Astrocyte (in vitro differentiated cells and primary cell): ENCODE results near the gene SERPINI2. TPM values are rescaled to one million over a fixed set of nuclear protein-coding genes. Genes with fewer than 3 reads are reported as not detected.

Source experiments
- DNase-seq: peaks from one replicate; pipeline ENCODE4 v3.0.0-alpha.2; 2010; ENCODE audit warnings: low read depth
- FAIRE-seq: peaks from 2 replicates; lab custom pipeline; 2011; peaks lifted over from hg19 to GRCh38; lab: Jason Lieb, UNC
- H2AFZ ChIP-seq: 2 replicates; pipeline ENCODE4 v1.6.0; 2012; ENCODE audit warnings: low read depth, low read length, inconsistent platforms
- H3K27ac ChIP-seq: 2 replicates; pipeline ENCODE4 v1.5.1; 2011; ENCODE audit warnings: low read depth, low read length, inconsistent platforms
- H3K27me3 ChIP-seq: 2 replicates; pipeline ENCODE4 v1.6.0; 2011; ENCODE audit warnings: low read length, inconsistent platforms; ENCODE audit not compliant: insufficient read depth
- H3K36me3 ChIP-seq: 2 replicates; pipeline ENCODE4 v1.5.1; 2011; ENCODE audit warnings: low read length, inconsistent platforms; ENCODE audit not compliant: insufficient read depth
- H3K4me1 ChIP-seq: 2 replicates; pipeline ENCODE4 v1.5.1; 2011; ENCODE audit warnings: low read length, inconsistent platforms; ENCODE audit not compliant: insufficient read depth
- H3K4me2 ChIP-seq: 2 replicates; pipeline ENCODE4 v1.6.0; 2012; ENCODE audit warnings: low read length, inconsistent platforms
- H3K4me3 ChIP-seq: 2 replicates; pipeline ENCODE4 v1.5.1; 2011; ENCODE audit warnings: low read depth, mild to moderate bottlenecking, low read length, inconsistent platforms; ENCODE audit not compliant: insufficient read depth
- H3K79me2 ChIP-seq: 2 replicates; pipeline ENCODE4 v1.6.0; 2012; ENCODE audit warnings: mild to moderate bottlenecking, low read length, inconsistent platforms; ENCODE audit not compliant: insufficient read depth
- H3K9ac ChIP-seq: 2 replicates; pipeline ENCODE4 v1.6.0; 2012; ENCODE audit warnings: mild to moderate bottlenecking, low read length, inconsistent platforms
- H3K9me3 ChIP-seq: 2 replicates; pipeline ENCODE4 v1.5.1; 2012; ENCODE audit warnings: low read depth, mild to moderate bottlenecking, low read length, inconsistent platforms; ENCODE audit not compliant: insufficient read depth
- H4K20me1 ChIP-seq: 2 replicates; pipeline ENCODE4 v1.6.0; 2012; ENCODE audit warnings: low read length, inconsistent platforms; ENCODE audit not compliant: insufficient read depth
- H3K27ac Mint-ChIP-seq: one replicate; pipeline ENCODE4 v1.8.0; 2021; ENCODE audit warnings: mild to moderate bottlenecking, mixed read lengths; ENCODE audit not compliant: unreplicated experiment
- H3K27me3 Mint-ChIP-seq: one replicate; pipeline ENCODE4 v1.8.0; 2021; ENCODE audit warnings: low read depth, mixed read lengths; ENCODE audit not compliant: unreplicated experiment
- H3K36me3 Mint-ChIP-seq: one replicate; pipeline ENCODE4 v1.8.0; 2021; ENCODE audit warnings: low read depth, mixed read lengths; ENCODE audit not compliant: unreplicated experiment
- H3K4me1 Mint-ChIP-seq: one replicate; pipeline ENCODE4 v1.8.0; 2021; ENCODE audit warnings: low read depth, mixed read lengths; ENCODE audit not compliant: unreplicated experiment
- H3K4me3 Mint-ChIP-seq: one replicate; pipeline ENCODE4 v1.8.0; 2021; ENCODE audit warnings: mild to moderate bottlenecking, moderate library complexity, mixed read lengths; ENCODE audit not compliant: unreplicated experiment
- H3K9me3 Mint-ChIP-seq: one replicate; pipeline ENCODE4 v1.8.0; 2021; ENCODE audit warnings: mild to moderate bottlenecking, mixed read lengths; ENCODE audit not compliant: unreplicated experiment
- EZH2 ChIP-seq: IDR thresholded peaks from 2 replicates; pipeline ENCODE4 v1.6.1; 2012; ENCODE audit warnings: mild to moderate bottlenecking, low read length, inconsistent platforms; ENCODE audit not compliant: insufficient read depth
- total RNA-seq: library from RNA; stranded (reverse); gene quantifications from 2 replicates; pipeline ENCODE4 v1.2.1, GENCODE V29; 2021
- TF ChIP-seq, protein P1 (sequence below): IDR thresholded peaks from 2 replicates; pipeline ENCODE4 v1.5.1; 2011; ENCODE audit warnings: low read depth, mild to moderate bottlenecking, inconsistent platforms, low read length, moderate library complexity; ENCODE audit not compliant: insufficient read depth

Gene SERPINI2
- total RNA-seq, 1 donor from 2014 or later = 0.32 TPM

DNA sequence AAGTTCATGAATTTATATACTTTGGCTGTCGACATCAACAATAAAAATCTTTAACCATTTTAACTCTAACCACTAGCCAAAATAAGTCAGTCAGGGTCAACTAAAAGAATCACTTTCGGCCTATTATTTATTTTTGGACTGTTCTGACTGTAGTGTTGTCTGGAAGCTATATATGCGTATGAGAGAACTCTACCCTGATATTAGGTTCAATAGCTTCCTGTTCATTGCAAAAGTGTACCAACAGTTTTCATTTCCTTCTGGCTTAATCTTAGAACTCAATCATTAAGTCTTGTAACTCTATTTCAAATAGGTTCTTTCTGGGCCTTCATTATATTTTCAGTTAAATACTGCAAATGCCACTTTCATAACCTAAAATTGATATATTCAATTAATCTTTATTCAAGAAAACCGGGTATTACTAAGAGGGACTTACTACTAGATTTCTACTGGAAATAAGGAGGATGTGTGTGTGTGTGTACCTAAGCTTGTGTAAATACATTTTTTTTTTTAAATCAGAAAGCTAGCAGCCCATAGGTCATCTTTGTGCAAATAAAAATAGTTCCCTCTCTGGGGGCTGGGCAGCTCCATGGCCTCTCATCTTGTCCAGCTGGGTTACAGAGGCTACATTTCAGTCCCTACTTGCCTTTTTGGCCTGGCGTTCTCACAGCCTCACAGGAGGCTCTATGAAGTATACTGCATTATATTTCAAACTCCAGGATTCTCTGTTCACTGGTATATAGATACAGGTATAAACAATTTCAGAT, 5.8 kb downstream of the SERPINI2 start:
- H3K9ac ChIP-seq = no peak overlapping the region
- H3K27me3 ChIP-seq = no peaks in the 10 kb centered on the region
- no peak overlapping the region for H2AFZ ChIP-seq
- Mint-ChIP-seq H3K4me1 (no peaks in the 10 kb centered on the region), H3K27me3 (no peaks in the 10 kb centered on the region), H3K27ac (no peak overlapping the region), H3K36me3 (no peaks in the 10 kb centered on the region), H3K4me3 (no peak overlapping the region), H3K9me3 (no peaks in the 10 kb centered on the region)
- no peaks in the 10 kb centered on the region for H4K20me1 ChIP-seq
- H3K36me3 ChIP-seq = no peaks in the 10 kb centered on the region
- H3K4me2 ChIP-seq = no peak overlapping the region
- H3K4me1 ChIP-seq = no peaks in the 10 kb centered on the region
- H3K9me3 ChIP-seq = no peaks in the 10 kb centered on the region
- DNase-seq (no peak), FAIRE-seq (no peak)
- H3K4me3 ChIP-seq = no peak overlapping the region
- TF ChIP-seq, protein P1, sequence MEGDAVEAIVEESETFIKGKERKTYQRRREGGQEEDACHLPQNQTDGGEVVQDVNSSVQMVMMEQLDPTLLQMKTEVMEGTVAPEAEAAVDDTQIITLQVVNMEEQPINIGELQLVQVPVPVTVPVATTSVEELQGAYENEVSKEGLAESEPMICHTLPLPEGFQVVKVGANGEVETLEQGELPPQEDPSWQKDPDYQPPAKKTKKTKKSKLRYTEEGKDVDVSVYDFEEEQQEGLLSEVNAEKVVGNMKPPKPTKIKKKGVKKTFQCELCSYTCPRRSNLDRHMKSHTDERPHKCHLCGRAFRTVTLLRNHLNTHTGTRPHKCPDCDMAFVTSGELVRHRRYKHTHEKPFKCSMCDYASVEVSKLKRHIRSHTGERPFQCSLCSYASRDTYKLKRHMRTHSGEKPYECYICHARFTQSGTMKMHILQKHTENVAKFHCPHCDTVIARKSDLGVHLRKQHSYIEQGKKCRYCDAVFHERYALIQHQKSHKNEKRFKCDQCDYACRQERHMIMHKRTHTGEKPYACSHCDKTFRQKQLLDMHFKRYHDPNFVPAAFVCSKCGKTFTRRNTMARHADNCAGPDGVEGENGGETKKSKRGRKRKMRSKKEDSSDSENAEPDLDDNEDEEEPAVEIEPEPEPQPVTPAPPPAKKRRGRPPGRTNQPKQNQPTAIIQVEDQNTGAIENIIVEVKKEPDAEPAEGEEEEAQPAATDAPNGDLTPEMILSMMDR = no peak
- TF ChIP-seq EZH2 = no peak
- H3K79me2 ChIP-seq = no peaks in the 10 kb centered on the region
- no peak overlapping the region for H3K27ac ChIP-seq

DNA sequence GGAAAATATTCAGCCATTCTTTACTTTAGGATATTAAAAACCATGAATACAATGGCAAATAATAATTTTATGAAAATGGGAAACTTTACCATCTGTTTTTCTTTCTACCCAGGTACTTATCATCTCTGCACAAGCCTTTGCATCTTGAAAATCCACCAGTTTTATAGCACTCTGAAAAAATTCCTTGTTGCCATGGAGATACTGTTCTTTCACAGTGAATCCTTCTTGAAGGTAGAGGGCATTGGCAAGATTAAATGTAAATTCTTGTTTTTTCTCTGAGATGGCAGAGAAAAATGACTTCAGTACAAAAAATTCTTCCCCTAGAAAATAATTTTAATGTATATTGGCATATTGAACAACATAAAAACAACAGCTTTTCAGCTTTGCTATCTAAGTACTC, 6.9 kb downstream of the SERPINI2 start:
- Mint-ChIP-seq H3K4me3 (no peak overlapping the region), H3K27ac (no peak overlapping the region), H3K36me3 (no peaks in the 10 kb centered on the region), H3K27me3 (no peaks in the 10 kb centered on the region), H3K9me3 (no peaks in the 10 kb centered on the region), H3K4me1 (no peaks in the 10 kb centered on the region)
- no peak for DNase-seq
- no peak overlapping the region for H3K4me3 ChIP-seq
- H3K27ac ChIP-seq = no peak overlapping the region
- no peak overlapping the region for H3K4me2 ChIP-seq
- no peaks in the 10 kb centered on the region for H3K4me1 ChIP-seq
- no peak overlapping the region for H3K9ac ChIP-seq
- no peak for TF ChIP-seq EZH2
- TF ChIP-seq, protein P1 = no peak
- no peak for FAIRE-seq
- no peaks in the 10 kb centered on the region for H4K20me1 ChIP-seq
- H3K9me3 ChIP-seq = no peaks in the 10 kb centered on the region
- no peak overlapping the region for H2AFZ ChIP-seq
- no peaks in the 10 kb centered on the region for H3K27me3 ChIP-seq
- no peaks in the 10 kb centered on the region for H3K36me3 ChIP-seq
- no peaks in the 10 kb centered on the region for H3K79me2 ChIP-seq

DNA sequence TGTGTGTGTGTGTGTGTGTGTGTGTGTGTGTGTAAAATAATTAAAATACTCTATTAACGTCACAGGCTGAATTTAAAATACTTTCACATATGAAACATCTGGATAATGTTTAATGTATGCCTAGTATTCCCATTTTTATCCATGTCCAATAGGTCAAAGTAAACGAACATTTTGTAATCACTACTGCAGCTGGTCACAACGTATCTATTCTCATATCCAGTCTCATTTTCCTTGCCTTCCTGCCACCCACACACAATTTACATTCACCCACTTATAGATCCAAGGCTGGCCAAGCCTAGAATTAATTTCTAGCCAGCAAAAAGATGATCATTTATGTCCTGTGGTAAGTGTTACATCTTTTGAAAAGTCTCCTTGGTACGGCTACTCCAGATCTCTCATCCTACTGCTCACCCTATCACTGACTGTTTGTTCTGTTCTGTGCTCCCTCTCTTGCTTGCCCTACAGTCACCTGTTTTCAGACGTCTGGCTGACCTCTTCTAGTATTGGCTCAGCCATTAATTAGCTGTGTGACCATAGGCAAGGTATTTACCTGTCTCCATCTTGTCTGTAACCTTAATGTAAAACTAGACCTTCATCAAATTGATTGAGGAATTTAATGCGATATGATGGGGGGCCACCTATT, 17.6 kb downstream of the SERPINI2 start:
- H3K9me3 ChIP-seq = no peaks in the 10 kb centered on the region
- DNase-seq = no peak
- H3K79me2 ChIP-seq = no peaks in the 10 kb centered on the region
- H3K36me3 ChIP-seq = no peaks in the 10 kb centered on the region
- H3K27me3 ChIP-seq = no peaks in the 10 kb centered on the region
- TF ChIP-seq, protein P1 = no peak
- no peak for TF ChIP-seq EZH2
- no peak overlapping the region for H3K4me3 ChIP-seq
- Mint-ChIP-seq H3K9me3 (no peaks in the 10 kb centered on the region), H3K4me3 (no peak overlapping the region), H3K4me1 (no peaks in the 10 kb centered on the region), H3K27me3 (no peaks in the 10 kb centered on the region), H3K27ac (no peak overlapping the region), H3K36me3 (no peaks in the 10 kb centered on the region)
- FAIRE-seq = no peak
- H4K20me1 ChIP-seq = no peaks in the 10 kb centered on the region
- no peak overlapping the region for H3K9ac ChIP-seq
- H3K4me2 ChIP-seq = no peak overlapping the region
- no peak overlapping the region for H2AFZ ChIP-seq
- no peaks in the 10 kb centered on the region for H3K4me1 ChIP-seq
- H3K27ac ChIP-seq = no peak overlapping the region
